ENCODE results near the gene SARM1. TPM values are rescaled to one million over a fixed set of nuclear protein-coding genes. Genes with fewer than 3 reads are reported as not detected.

Gene SARM1
- total RNA-seq, 1 donor from 2014 or later, result 19.0 TPM

DNA sequence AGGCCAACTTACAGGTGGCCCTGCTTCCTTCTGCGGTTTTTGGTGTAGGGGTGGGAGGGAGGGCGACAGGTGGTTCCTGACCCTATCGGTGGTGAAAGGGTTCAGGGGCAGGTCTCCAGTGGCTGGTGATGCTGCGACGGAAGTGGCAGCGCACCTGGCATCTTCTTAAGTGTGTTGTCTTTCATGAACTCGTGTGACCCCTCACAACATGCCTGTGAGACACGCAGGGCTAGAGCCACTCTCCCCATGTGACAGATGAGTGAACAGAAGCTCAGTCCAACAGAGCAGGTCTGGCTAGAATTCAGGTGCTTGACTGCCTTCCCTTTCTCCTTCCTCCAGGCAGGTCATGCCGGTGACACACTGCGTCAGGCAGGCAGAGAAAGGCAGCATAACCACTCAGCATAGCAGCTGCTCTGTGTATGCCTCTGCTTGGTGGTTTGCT lies 28.0 kb upstream of the SARM1 start:
- peaks cover 19% of the 10 kb centered on the region for H3K36me3 Mint-ChIP-seq
- no peak overlapping the region for H3K27ac Mint-ChIP-seq
- TF ChIP-seq, protein P1, sequence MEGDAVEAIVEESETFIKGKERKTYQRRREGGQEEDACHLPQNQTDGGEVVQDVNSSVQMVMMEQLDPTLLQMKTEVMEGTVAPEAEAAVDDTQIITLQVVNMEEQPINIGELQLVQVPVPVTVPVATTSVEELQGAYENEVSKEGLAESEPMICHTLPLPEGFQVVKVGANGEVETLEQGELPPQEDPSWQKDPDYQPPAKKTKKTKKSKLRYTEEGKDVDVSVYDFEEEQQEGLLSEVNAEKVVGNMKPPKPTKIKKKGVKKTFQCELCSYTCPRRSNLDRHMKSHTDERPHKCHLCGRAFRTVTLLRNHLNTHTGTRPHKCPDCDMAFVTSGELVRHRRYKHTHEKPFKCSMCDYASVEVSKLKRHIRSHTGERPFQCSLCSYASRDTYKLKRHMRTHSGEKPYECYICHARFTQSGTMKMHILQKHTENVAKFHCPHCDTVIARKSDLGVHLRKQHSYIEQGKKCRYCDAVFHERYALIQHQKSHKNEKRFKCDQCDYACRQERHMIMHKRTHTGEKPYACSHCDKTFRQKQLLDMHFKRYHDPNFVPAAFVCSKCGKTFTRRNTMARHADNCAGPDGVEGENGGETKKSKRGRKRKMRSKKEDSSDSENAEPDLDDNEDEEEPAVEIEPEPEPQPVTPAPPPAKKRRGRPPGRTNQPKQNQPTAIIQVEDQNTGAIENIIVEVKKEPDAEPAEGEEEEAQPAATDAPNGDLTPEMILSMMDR (IDR thresholded peaks at IDR 0.05; ENCODE audit: unreplicated experiment), result no peak

DNA sequence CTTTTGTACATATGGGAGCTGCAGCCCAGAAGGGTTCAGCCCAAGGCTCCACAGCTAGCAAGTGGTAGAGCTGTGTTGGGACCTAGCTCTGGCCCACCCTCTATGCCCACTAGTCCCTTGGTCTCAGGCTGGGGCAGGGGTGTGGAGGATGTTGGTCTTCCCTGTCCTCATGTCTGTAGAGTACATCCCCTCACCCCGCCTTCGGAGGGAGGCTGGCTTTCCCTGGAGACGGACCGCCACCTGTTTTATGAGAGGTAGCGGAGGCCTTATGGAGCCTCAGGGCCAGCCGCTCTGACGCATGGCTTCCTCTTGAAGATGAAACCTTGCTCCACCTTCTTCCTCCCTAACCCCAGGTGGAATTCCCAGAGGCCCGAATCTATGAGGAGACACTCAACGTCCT lies 27.5 kb upstream of the SARM1 start:
- H3K27me3 Mint-ChIP-seq (ENCODE audit: low read depth), result no peaks in the 10 kb centered on the region
- TF ChIP-seq, protein P1 (IDR thresholded peaks at IDR 0.05; ENCODE audit: unreplicated experiment), result no peak
- H3K9me3 Mint-ChIP-seq, result no peaks in the 10 kb centered on the region
- H3K27ac Mint-ChIP-seq, result no peak overlapping the region
- H3K4me1 Mint-ChIP-seq, result no peaks in the 10 kb centered on the region
- H3K4me3 Mint-ChIP-seq, result no peak overlapping the region
- DNase-seq (ENCODE audit: low spot score in 2 of 2, unreplicated experiment in 2 of 2), result no peak
- peaks cover 23% of the 10 kb centered on the region for H3K36me3 Mint-ChIP-seq

More for the DNA sequence above, 28.0 kb upstream of the SARM1 start:
- Mint-ChIP-seq H3K27me3 (ENCODE audit: low read depth) (no peaks in the 10 kb centered on the region), H3K9me3 (no peaks in the 10 kb centered on the region), H3K4me1 (no peaks in the 10 kb centered on the region), H3K4me3 (no peak overlapping the region)
- no peak for DNase-seq (ENCODE audit: low spot score in 2 of 2, unreplicated experiment in 2 of 2)

DNA sequence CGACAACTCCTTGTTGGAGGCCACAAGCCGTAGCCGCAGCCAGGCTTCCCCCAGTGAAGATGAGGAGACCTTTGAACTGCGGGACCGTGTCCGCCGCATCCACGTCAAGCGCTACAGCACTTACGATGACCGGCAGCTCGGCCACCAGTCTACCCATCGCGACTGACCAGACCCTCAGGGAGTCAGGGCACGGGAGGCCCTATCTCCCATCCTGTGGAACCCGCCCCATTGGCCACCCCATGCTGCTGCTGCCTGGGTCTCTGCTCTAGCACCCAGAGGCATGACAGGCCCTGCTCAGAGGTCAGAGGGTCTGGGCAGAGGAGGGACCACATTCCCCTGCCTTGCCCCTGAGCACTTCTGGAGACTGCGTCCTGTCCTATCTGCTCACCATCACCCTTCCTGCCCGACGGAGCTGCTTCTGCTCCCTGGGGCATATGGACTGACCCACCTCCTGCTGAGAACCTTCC lies 27.0 kb upstream of the SARM1 start:
- Mint-ChIP-seq H3K27ac (no peak overlapping the region), H3K9me3 (no peaks in the 10 kb centered on the region), H3K4me3 (no peak overlapping the region), H3K27me3 (ENCODE audit: low read depth) (no peaks in the 10 kb centered on the region), H3K4me1 (no peaks in the 10 kb centered on the region), H3K36me3 (peaks cover 23% of the 10 kb centered on the region)
- TF ChIP-seq, protein P1 (IDR thresholded peaks at IDR 0.05; ENCODE audit: unreplicated experiment), result no peak
- DNase-seq (ENCODE audit: low spot score in 2 of 2, unreplicated experiment in 2 of 2), result no peak

DNA sequence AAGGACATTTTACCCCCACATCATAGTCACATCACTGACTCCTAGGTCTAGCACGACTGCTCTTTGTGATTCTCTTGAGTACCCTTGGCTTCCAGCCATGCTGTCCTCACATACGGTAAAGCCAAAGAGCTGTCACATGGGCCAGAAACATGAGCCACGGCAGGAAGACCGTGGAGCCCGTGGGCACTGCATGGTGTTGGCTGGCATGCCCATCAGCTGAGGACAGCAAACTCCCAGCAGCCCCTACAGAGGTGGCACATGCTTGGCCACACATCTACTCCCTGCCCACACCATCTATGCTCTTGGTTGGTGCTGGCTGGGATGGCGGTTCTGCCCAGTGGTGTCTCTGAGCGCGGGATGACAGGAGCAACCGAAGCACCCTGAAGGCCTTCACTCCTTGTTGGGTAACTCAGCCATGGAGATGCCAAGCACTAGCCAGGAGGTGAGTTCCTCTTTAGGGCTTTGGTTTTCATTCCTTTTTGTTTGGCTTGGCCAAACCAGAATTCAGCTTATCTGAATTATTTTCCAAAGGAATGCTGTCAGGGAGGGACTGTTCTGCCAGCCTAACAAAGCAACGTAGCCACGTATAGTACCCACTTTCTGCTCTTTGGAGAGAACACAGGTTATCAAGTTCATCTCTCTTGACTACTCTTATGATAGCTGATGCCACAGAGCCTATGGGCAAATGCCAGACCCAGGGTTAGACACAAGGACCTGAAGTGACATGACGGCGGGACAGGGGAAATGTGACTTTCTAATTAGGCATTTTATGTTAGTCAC lies 25.9 kb upstream of the SARM1 start:
- no peak for DNase-seq (ENCODE audit: low spot score in 2 of 2, unreplicated experiment in 2 of 2)
- Mint-ChIP-seq H3K27ac (no peak overlapping the region), H3K4me1 (no peaks in the 10 kb centered on the region), H3K9me3 (no peaks in the 10 kb centered on the region), H3K36me3 (peaks cover 24% of the 10 kb centered on the region), H3K27me3 (ENCODE audit: low read depth) (no peaks in the 10 kb centered on the region), H3K4me3 (no peak overlapping the region)
- TF ChIP-seq, protein P1 (IDR thresholded peaks at IDR 0.05; ENCODE audit: unreplicated experiment), result no peak

DNA sequence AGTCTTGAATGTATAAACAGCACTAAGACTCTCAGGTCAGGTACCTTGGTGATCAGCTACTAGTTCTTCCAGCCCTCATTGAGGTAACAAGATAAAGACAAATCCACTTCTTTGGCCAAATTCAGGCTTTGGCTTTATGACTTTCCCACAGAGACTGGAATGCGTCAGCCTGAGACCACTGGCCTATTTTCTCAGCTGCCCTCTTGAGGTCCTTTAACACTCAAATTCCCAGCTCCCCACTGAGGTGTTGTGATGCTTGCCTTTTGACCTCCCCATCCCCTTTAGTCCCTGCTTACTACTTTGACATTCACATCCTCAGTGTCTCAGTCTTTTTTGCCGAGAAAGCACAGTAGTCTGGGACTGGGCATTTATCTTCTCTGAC lies 25.3 kb upstream of the SARM1 start:
- Mint-ChIP-seq H3K9me3 (no peaks in the 10 kb centered on the region), H3K4me1 (no peaks in the 10 kb centered on the region), H3K36me3 (peaks cover 29% of the 10 kb centered on the region), H3K27ac (no peak overlapping the region), H3K27me3 (ENCODE audit: low read depth) (no peaks in the 10 kb centered on the region), H3K4me3 (no peak overlapping the region)
- TF ChIP-seq, protein P1 (IDR thresholded peaks at IDR 0.05; ENCODE audit: unreplicated experiment), result no peak
- DNase-seq (ENCODE audit: low spot score in 2 of 2, unreplicated experiment in 2 of 2), result no peak
